G401.6 (cell line): ENCODE measurements around the gene NLN.
"Not testable (repeated sequence)": the region's sequence is repeated elsewhere in the genome, so short reads cannot be mapped to it uniquely, and the experiment has no call there.

Experiments used
- FAIRE-seq: peaks from 2 replicates; lab custom pipeline; 2012; peaks lifted over from hg19 to GRCh38; lab: Jason Lieb, UNC

Gene NLN

DNA sequence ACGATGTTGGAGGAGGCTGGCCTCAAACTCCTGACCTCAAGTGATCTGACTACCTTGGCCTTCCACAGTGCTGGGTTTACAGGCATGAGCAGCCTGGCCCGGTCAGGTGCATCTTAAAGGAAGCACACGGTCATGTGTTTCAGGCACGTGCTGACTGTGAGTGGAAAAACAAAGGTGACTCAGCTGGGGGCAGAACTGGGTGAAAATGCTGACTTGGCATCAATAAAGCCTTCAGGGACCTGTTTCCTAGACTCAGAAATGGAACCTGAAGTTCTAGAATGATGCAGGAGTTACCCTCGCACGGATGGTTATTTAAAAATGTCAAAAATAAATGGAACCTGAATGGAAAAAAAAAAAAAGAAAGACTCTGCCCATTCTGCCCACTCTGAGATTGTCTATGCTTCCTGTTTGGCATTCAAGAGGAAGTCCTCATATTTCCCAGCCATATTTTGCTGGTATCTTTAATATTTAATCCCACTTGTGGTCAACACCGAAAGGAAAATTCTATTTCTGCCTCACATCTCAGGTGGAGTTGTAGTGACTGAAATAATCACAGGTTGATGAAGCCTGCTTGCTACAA lies 12.3 kb downstream of the NLN start:
- not testable (repeated sequence) for FAIRE-seq

GRCh38 chr5:65734921-65735320 lies 12.9 kb downstream of the NLN start:
- FAIRE-seq: no peak

- FAIRE-seq: no peak
Observed at GRCh38 chr5:65736011-65736410, 14.0 kb downstream of the NLN start.

- no peak for FAIRE-seq
Observed at GRCh38 chr5:65737842-65738241, 15.8 kb downstream of the NLN start.

- FAIRE-seq: no peak
Observed at GRCh38 chr5:65738305-65738704, 16.3 kb downstream of the NLN start.

- FAIRE-seq: no peak
Observed at GRCh38 chr5:65739162-65739561, 17.2 kb downstream of the NLN start.

DNA sequence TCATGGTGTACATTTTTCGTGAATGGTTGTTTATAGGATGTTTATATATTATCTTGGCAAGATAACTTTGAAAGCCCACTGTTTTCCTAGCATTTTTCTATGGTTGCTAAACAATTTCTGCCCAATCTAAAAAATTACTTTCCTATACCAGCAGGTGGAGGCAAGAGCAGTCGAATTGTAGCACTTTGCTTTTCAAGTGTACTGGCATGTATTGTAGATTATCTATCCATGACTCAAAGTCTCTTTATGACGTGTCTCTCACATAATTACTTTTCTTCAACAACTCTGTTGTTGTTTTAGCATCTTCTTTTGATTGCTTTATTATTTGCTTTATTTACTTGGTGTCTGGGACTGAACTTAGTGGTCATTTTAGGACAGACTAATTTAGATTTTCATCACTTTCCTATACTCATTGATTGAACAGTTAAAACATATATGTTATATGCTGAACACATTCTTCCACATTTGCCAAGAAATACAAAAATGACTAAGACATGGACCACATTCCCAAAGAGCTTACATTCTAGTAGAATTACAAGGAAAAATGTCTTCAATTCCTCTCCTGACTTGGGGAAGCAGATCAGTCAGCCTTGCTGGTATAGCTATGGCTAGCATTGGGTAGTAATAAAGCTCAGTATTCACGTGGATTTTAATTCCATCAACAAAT lies 20.7 kb downstream of the NLN start:
- FAIRE-seq: peak; percentile 82

DNA sequence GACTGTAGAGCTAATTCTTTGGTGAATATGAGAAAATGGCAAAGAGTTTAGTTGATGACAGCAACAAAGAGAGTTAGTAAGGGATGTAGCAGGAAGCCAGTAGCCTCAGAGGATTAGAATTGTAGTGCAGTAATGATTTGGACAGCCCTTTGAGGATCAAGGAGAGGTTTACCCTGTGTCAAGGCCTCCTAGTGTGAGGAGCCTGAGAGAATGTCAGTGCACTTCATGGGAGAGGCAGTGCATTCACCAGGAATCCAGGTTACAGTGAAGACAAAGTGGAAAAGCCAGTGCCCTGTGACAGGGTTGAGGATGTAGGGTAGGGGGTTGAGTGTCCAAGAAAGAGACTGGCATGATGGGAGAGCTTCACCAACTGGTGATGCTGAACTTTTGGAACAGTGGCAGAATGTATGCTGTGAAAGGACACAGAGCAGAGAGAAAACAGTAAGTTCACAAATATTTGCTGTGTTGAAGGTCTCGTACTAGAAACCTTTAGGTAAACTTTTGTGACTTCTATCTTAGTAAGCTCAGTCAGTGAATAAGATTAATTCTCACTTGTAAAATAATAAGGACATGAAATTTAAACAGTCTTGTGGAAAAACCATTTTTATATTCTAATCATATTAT lies 27.3 kb downstream of the NLN start:
- no peak for FAIRE-seq

DNA sequence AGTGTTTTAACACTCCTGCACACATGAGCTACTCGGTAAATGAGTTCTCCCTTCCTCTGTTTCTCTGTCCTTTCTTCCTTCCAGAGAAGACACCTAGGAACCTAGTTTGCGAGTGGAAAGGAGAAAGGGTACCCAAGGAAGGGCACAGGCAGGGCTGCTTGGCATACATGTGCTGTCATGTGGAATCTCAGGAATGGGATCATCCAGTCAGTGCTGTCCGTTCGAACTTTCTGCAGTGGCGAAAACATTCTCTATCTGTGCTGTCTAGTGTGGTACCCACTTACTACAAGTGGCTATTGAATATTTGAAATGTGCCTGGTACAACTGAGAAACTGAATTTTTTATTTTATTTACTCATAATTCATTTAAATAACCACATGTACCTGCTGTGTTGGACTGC lies 28.0 kb downstream of the NLN start:
- no peak for FAIRE-seq

GRCh38 chr5:65750938-65751337 lies 28.9 kb downstream of the NLN start:
- FAIRE-seq: no peak

DNA sequence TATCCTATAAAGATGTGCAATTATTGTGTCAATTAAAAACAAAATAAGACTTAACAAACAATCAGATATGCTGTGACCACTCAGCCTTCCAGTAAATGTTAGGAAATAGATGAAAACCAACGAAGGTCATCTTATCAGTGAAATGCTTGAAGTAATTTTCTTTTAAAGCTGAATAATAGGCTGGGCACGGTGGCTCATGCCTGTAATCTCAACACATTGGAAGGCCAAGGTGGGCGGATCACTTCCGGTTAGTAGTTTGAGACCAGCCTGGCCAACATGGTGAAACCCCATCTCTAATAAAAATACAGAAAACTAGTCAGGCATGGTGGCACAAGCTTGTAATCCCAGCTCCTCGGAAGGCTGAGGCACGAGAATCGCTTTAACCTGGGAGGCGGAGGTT lies 31.2 kb downstream of the NLN start:
- FAIRE-seq: no peak

- no peak for FAIRE-seq
Observed at GRCh38 chr5:65758546-65759144, 36.6 kb downstream of the NLN start.

DNA sequence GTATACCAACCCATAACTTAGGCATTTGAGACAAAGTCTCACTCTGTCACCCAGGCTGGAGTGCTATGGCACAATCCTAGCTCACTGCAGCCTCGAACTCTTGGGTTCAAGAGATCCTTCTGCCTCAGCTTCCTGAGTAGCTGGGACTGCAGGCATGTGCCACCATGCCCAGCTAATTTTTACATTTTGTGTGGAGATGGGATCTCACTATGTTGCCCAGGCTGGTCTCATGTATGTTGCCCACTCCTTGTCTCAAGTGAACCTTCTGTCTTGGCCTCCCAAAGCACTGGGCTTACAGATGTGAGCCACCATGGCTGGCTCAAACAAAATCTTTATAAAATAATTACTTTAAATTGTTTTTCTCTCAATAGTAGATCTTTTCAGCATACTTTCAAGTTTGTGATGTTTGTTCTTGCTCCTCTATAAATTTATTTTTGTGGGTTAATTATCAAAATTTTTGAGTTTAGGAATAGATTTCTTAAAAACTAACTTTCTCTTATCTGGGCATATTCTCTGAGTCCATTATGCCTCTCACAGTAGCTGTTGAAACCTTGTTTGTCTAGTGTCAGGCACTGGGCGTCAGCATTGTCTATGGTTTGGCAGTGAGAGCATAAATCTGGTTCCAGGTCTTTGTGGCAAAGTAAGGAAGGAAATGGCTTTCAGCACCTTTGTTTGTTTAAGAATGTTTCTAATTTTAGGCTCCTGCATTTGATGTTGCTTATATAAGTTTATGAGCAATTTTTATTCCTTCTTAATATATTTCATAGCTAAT lies 38.7 kb downstream of the NLN start:
- FAIRE-seq: no peak

GRCh38 chr5:65762234-65762633 lies 40.2 kb downstream of the NLN start:
- FAIRE-seq: no peak

DNA sequence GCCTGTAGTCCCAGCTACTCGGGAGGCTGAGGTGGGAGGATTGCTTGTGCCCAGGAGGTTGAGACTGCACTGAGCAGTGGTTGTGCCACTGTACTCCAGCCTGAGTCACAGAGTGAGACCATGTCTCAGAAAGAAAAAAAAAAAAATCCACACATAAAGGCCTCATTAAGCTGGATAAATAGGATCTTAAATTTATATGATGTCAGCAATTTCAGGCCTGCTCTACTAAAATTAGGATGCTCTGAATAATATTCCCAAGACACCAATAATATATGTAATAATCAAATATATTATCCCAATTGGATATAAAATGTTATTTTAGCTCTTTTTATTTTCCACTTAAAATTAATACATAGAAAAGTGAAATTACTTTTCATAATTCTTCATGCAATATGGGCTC lies 43.6 kb downstream of the NLN start:
- no peak for FAIRE-seq

GRCh38 chr5:65766175-65766574 lies 44.2 kb downstream of the NLN start:
- no peak for FAIRE-seq

DNA sequence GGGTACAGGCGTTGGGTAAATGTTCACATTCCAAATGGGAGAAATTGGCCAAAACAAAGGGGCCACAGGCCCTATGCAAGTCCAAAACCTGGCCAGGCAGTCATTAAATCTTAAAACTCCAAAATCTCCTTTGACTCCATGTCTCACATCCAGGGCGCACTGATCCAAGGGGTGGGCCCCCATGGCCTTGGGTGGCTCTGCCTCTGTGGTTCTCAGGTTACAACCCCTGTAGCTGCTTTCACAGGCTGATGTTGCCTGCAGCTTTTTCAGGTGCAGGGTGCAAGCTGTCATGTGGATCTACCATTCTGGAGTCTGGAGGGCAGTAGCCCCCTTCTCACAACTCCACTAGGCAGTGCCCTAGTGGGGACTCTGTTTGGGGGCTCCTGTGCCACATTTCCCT lies 44.8 kb downstream of the NLN start:
- no peak for FAIRE-seq

GRCh38 chr5:65767565-65767964 lies 45.6 kb downstream of the NLN start:
- FAIRE-seq: no peak

DNA sequence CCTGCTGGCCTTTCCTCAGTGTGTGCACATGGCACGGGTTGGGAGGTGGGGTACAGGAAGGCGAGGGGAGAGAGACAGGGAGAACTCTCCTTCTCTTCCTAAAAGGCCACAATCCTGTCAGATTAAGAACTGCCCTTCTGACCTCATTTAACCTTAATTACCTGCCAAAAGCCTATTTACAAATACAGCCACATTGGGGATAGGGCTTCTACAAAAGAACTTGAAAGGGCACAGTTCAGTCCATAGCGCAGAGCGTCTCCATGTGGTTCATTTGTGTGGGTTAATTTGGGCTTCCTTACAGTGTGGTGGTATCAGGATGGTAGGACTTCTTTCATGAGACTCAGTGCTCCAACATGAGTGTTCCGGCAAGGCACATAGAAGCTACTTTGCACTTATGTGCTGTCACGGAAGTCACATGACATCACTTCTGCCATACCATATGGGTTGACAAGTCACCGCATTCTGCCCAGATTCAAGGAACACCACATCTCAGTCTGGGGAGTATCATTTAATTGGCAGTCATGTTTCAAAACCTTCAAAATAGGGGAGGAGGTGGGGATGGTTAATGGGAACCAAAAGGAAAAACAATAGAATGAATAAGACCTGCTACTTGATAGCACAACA lies 46.8 kb downstream of the NLN start:
- FAIRE-seq: no peak

GRCh38 chr5:65769539-65769938 lies 47.5 kb downstream of the NLN start:
- FAIRE-seq: no peak

- no peak for FAIRE-seq
Observed at GRCh38 chr5:65771266-65771665, 49.3 kb downstream of the NLN start.

GRCh38 chr5:65772963-65773362 lies 51.0 kb downstream of the NLN start:
- not testable (repeated sequence) for FAIRE-seq
